NCI-H2196 treated with DMSO at 0.1 percent for 48 hours (cell line): ENCODE data around the gene GPC5.

ENCODE experiments used
- DNase-seq: peaks from one replicate; lab custom pipeline; 2025; ENCODE audit not compliant: unreplicated experiment; lab: John Stamatoyannopoulos, UW

GPC5 gene

GRCh38 chr13:91534996-91535395 is 136.6 kb downstream of the GPC5 start:
- DNase-seq, result no peak

- DNase-seq, result no peak
Measured at GRCh38 chr13:91537376-91537775, 139.0 kb downstream of the GPC5 start.

- DNase-seq, result no peak
Measured at GRCh38 chr13:91539286-91540157, 141.1 kb downstream of the GPC5 start.

- DNase-seq, result no peak
Measured at GRCh38 chr13:91540158-91540736, 141.8 kb downstream of the GPC5 start.

GRCh38 chr13:91544723-91545122 is 146.3 kb downstream of the GPC5 start:
- no peak for DNase-seq

- no peak for DNase-seq
Measured at GRCh38 chr13:91546900-91547299, 148.5 kb downstream of the GPC5 start.

GRCh38 chr13:91553584-91553983 is 155.2 kb downstream of the GPC5 start:
- DNase-seq, result no peak

GRCh38 chr13:91554101-91554500 is 155.7 kb downstream of the GPC5 start:
- no peak for DNase-seq

GRCh38 chr13:91557328-91558090 is 159.1 kb downstream of the GPC5 start:
- no peak for DNase-seq

- no peak for DNase-seq
Measured at GRCh38 chr13:91563799-91564198, 165.4 kb downstream of the GPC5 start.

- DNase-seq, result no peak
Measured at GRCh38 chr13:91564396-91564795, 166.0 kb downstream of the GPC5 start.

GRCh38 chr13:91565296-91565695 is 166.9 kb downstream of the GPC5 start:
- DNase-seq, result no peak

- DNase-seq, result no peak
Measured at GRCh38 chr13:91567485-91568207, 169.2 kb downstream of the GPC5 start.

- DNase-seq, result no peak
Measured at GRCh38 chr13:91571681-91572080, 173.3 kb downstream of the GPC5 start.

- DNase-seq, result no peak
Measured at GRCh38 chr13:91572439-91572838, 174.0 kb downstream of the GPC5 start.

- DNase-seq, result no peak
Measured at GRCh38 chr13:91572944-91573598, 174.7 kb downstream of the GPC5 start.

- DNase-seq, result no peak
Measured at GRCh38 chr13:91574766-91575165, 176.3 kb downstream of the GPC5 start.

- DNase-seq, result no peak
Measured at GRCh38 chr13:91576590-91576989, 178.2 kb downstream of the GPC5 start.

- no peak for DNase-seq
Measured at GRCh38 chr13:91579320-91579719, 180.9 kb downstream of the GPC5 start.

GRCh38 chr13:91580749-91581148 is 182.3 kb downstream of the GPC5 start:
- no peak for DNase-seq

- no peak for DNase-seq
Measured at GRCh38 chr13:91586609-91587008, 188.2 kb downstream of the GPC5 start.
